Measurements from ENCODE around the gene LUM. TPM values are rescaled to one million over a fixed set of nuclear protein-coding genes. Genes with fewer than 3 reads are reported as not detected.
A peak's percentile ranks its signal among the peaks of the same experiment; 100 is the strongest.

The LUM gene
- total RNA-seq, 1 donor from 2014 or later = 14.2 TPM

DNA sequence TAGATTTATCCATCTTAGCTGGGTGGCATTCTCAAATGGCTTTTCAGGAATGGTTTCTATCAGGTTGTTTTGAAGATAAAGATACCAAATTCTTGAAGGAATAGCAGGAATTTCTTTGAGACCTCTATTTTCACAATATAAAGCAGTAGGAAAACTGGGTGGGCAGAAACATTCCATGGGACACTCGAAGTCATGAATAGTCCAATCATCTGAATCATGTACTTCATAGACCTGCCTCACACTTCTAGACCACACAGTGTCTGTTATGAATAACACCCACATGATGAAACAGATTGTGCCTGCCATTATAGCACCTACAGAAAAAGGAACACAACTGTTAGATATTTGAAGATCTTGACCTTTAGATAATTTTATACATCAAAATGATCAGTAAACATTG lies 55.3 kb downstream of the LUM start:
- DNase-seq (ENCODE audit: low read depth) = no peak
- Histone ChIP-seq H3K36me3 (ENCODE audit: control insufficient read depth, insufficient read depth, low read length) (no peaks in the 10 kb centered on the region), H3K4me3 (ENCODE audit: low read depth, low read length) (no peak overlapping the region), H3K27me3 (ENCODE audit: control insufficient read depth, insufficient read depth, low read length) (no peaks in the 10 kb centered on the region)
- TF ChIP-seq CTCF (IDR thresholded peaks at IDR 0.05; ENCODE audit: insufficient read depth, low read length, severe bottlenecking) = no peak
- FAIRE-seq = no peak

DNA sequence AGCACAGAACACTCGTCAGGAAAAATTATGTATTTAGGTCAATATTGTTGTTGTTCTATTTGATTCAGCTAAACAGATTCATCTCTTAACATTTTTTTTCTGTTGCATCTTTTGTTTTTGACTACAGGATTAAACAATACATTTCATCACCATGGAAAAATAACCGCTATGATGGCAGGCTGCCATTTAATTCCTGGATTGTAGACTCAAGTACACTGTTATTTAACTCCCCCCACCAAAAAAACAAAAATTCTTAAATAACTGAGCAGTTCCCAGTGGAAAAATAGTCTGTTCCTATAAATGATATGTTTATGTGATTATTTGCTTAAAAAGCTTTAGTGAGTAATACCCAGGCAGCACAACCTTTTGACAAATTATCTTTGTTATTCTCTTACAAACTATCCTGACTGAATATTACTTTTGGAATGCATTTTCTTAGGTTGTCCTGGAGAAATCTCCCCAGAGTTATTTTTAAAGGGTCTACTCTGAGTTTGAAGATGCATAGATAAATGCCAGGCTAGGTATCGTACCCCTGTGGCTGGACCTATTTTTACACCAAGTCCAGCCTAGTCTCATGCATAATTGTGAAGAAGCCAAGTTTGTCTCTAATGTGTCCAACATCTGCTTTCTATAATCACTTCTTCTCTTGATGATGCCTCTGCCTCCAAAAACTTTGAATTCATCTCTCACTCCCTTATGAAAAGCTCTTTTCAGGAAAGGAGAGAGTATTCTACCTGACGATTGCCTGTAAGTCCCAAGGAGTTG lies 57.2 kb downstream of the LUM start:
- no peak for TF ChIP-seq CTCF (IDR thresholded peaks at IDR 0.05; ENCODE audit: insufficient read depth, low read length, severe bottlenecking)
- Histone ChIP-seq H3K36me3 (ENCODE audit: control insufficient read depth, insufficient read depth, low read length) (no peaks in the 10 kb centered on the region), H3K27me3 (ENCODE audit: control insufficient read depth, insufficient read depth, low read length) (no peaks in the 10 kb centered on the region), H3K4me3 (ENCODE audit: low read depth, low read length) (no peak overlapping the region)
- FAIRE-seq (no peak), DNase-seq (ENCODE audit: low read depth) (peak; percentile 53)

Other genes starting within 250 kb of the LUM start
- gene CCER1, start 156.3 kb downstream of the LUM start, total RNA-seq = not detected in 2 replicates
- gene EPYC, start 106.5 kb downstream of the LUM start, total RNA-seq = not detected in 2 replicates
- gene KERA, start 53.5 kb downstream of the LUM start, total RNA-seq = not detected in 2 replicates
- 2.7 and 32.6 TPM in 2 replicates for gene DCN, start 71.3 kb upstream of the LUM start, total RNA-seq

All from bronchial epithelial cell (primary cell).